GM12873 (cell line): Measurements from ENCODE around the gene RGS9BP.

Source experiments
- TF ChIP-seq, protein P1 (sequence below): IDR thresholded peaks from 2 replicates; pipeline ENCODE4 v1.5.1; 2012; ENCODE audit warnings: low read depth, mild to moderate bottlenecking, moderate library complexity, low read length, control low read depth; ENCODE audit not compliant: insufficient read depth; ENCODE audit errors: missing control alignments

Gene RGS9BP, protein sequence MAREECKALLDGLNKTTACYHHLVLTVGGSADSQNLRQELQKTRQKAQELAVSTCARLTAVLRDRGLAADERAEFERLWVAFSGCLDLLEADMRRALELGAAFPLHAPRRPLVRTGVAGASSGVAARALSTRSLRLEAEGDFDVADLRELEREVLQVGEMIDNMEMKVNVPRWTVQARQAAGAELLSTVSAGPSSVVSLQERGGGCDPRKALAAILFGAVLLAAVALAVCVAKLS

DNA sequence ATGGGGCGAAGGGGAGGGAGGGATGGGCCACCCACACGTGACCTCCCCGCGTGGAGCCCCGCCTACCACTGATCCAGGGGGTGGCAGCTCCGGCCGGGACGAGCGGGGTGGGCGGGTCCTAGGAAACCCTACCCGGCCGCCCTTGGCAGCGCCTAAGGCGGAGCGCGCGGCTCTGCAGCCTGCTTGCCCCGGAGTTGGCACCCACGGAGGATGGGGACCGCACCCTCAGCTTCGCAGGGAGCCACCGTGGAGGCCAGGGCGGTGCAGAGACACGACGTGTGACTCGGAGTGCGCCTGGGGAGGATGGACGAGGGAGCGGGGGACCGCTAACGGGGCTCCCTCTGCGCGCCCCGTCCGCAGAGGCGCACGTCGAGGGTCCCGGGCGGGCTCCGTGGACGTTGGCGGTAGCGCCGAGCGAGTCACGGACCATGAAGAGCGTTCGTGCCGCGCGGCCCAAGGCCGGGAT, at the start of gene RGS9BP:
TSS of gene RGS9BP (plus strand) at position 129 of the 466 bp plus-strand sequence. CDS start 416 bp downstream, outside the sequence.
- TF ChIP-seq, protein P1, sequence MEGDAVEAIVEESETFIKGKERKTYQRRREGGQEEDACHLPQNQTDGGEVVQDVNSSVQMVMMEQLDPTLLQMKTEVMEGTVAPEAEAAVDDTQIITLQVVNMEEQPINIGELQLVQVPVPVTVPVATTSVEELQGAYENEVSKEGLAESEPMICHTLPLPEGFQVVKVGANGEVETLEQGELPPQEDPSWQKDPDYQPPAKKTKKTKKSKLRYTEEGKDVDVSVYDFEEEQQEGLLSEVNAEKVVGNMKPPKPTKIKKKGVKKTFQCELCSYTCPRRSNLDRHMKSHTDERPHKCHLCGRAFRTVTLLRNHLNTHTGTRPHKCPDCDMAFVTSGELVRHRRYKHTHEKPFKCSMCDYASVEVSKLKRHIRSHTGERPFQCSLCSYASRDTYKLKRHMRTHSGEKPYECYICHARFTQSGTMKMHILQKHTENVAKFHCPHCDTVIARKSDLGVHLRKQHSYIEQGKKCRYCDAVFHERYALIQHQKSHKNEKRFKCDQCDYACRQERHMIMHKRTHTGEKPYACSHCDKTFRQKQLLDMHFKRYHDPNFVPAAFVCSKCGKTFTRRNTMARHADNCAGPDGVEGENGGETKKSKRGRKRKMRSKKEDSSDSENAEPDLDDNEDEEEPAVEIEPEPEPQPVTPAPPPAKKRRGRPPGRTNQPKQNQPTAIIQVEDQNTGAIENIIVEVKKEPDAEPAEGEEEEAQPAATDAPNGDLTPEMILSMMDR, result no peak

DNA sequence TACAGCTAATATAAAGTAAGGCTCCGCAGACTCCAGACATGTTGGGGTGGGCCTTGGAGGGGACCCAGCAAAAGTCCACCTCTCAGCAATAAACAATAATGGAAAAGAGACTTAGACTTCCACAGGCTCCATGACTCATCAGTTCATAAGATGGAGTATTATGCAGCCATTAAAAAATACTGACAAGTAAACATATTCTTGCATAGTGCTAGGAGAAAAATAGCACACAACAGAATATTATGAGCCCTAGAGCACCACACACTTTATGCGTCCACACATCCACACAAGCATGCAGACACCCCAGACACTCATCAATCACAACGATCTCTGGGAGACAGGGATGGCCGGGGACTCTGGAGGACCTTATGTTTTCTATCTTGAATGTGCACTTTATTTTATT, 48.7 kb upstream of the RGS9BP start:
- TF ChIP-seq, protein P1, result no peak

DNA sequence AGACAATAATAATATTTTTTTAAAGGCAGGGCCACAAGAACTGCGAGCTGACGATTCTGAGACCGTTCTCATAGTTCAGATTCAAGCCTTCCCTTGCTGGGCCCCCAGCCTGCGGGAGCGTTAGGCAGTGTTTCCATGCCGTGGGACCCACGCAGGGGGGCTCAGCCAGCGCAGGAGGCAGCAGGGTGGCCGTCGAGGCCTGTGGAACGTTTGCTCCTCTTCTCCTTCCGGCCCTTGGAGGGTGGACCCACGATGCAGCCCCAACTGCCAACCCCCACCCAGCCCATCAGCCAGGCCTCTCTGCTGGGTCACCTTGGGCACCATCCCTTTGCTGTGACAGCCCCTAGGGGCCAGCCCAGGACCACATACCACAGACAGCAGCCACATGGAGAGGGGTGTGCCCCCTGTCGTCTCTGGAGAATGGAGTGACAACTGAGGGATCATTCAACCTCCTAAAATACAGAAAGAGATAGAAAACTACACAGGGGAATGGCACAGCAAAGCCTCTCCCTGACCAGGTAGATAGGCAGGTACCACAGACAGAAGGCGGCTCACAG, 47.9 kb upstream of the RGS9BP start:
- TF ChIP-seq, protein P1, result no peak

DNA sequence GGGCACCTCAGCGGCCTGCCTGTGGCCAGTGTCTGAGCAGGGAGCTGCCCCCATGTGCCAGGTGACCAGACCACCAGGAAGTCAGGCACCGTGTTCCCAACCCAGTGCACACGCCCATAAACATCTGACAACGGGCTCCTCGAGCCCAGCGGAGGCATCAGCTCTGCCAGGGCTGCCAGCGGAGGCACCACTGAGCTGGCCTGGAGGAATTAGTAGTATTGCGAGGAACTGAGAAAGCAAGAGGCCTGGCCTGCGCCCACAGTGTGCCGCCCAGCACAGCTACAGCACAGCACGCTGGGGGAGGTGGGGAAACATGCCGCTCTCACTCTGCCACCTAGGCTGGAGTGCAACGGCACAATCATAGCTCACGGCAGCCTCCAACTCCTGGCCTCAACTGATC, 45.3 kb upstream of the RGS9BP start:
- TF ChIP-seq, protein P1, result no peak

DNA sequence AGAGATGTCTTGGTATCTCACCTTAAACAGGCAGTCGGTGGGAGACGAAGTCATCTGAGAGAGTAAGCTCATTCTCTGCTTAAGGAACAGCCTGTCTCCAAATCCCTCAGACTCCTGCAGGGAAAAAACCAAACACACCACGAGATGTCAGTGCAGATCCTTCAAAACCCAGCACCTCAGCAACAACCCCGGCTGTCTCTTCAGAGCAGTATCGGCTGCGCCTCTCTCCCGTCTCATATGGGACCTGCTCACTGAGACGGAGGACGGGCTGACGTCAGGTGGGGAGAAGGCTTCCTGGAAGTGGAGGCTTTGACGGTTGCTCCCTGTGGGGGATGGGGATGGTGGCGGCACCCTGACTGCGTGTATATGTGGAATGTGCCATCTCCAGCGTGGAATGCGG, 44.3 kb upstream of the RGS9BP start:
- TF ChIP-seq, protein P1, result no peak

DNA sequence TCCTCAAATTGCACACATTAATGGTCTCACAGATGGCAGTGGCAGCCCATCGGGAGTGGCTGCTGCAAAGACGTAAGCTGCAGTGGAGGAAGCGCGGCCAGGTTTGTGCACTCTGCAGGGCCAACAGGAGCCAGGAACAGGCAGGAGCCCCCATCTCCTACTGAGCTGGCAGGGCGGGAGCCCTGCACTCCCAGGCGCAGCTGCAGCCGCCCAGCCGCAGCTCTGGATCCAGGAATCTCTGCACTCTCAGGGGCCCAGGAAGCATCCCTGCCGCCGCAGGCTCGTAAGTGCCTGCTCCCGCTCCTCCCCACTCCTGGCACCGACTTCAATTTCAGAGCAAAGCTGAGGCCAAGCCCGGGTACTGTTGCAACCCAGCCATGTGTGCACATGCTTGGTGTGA, 38.2 kb upstream of the RGS9BP start:
- TF ChIP-seq, protein P1, result no peak

DNA sequence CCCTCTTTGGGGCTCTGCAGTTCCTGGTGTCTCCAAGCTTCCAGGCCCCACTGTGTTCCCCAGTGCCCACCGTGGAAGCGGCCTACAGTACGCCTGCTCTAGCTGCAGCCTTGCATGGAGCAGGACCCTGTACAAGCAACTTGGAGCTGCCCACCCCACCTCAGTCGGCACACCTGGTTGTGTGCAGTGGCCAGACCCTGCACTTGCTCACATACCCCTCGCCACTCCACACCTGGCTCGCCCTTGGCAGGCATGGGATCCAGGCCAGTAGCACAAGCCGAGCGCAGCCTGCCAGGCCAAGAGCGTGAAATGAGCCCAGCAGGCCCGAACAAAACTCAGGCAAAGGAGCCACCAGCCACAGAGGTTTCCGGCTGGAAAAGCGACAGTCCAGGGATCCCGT, 37.0 kb upstream of the RGS9BP start:
- TF ChIP-seq, protein P1, result no peak
